Progenitor cell of endocrine pancreas (in vitro differentiated cells): ENCODE results near the gene MED12L. TPM values are rescaled to one million over a fixed set of nuclear protein-coding genes. Genes with fewer than 3 reads are reported as not detected.

Experiments
- DNase-seq: peaks from one replicate; pipeline ENCODE4 v3.0.0; 2021; ENCODE audit warnings: low spot score; ENCODE audit not compliant: unreplicated experiment
- H3K27ac Mint-ChIP-seq: 2 replicates; pipeline ENCODE4 v1.8.0; 2021; ENCODE audit warnings: mild to moderate bottlenecking, moderate library complexity, mixed read lengths
- H3K27me3 Mint-ChIP-seq: 2 replicates; pipeline ENCODE4 v1.8.0; 2021; ENCODE audit warnings: mixed read lengths
- H3K36me3 Mint-ChIP-seq: 2 replicates; pipeline ENCODE4 v1.8.0; 2022; ENCODE audit warnings: mixed read lengths; ENCODE audit not compliant: insufficient read depth
- H3K4me1 Mint-ChIP-seq: 2 replicates; pipeline ENCODE4 v1.8.0; 2021; ENCODE audit warnings: low read depth, mixed read lengths
- H3K4me3 Mint-ChIP-seq: 2 replicates; pipeline ENCODE4 v1.8.0; 2021; ENCODE audit warnings: low read depth, mild to moderate bottlenecking, moderate library complexity, mixed read lengths
- H3K9me3 Mint-ChIP-seq: 2 replicates; pipeline ENCODE4 v1.8.0; 2021; ENCODE audit warnings: low read depth, mixed read lengths
- total RNA-seq: library from RNA; stranded (reverse); gene quantifications from 2 replicates; pipeline ENCODE4 v1.2.1, GENCODE V29; 2021
- TF ChIP-seq, protein P1 (sequence below): fragments of 200-600 bp; sonication (generic); IDR thresholded peaks from one replicate; pipeline ENCODE4 v1.5.0; 2021; ENCODE audit warnings: antibody characterized with exemption, mild to moderate bottlenecking; ENCODE audit not compliant: unreplicated experiment

The MED12L gene
- total RNA-seq, 1 donor from 2014 or later: 8.9 TPM

- TF ChIP-seq, protein P1, sequence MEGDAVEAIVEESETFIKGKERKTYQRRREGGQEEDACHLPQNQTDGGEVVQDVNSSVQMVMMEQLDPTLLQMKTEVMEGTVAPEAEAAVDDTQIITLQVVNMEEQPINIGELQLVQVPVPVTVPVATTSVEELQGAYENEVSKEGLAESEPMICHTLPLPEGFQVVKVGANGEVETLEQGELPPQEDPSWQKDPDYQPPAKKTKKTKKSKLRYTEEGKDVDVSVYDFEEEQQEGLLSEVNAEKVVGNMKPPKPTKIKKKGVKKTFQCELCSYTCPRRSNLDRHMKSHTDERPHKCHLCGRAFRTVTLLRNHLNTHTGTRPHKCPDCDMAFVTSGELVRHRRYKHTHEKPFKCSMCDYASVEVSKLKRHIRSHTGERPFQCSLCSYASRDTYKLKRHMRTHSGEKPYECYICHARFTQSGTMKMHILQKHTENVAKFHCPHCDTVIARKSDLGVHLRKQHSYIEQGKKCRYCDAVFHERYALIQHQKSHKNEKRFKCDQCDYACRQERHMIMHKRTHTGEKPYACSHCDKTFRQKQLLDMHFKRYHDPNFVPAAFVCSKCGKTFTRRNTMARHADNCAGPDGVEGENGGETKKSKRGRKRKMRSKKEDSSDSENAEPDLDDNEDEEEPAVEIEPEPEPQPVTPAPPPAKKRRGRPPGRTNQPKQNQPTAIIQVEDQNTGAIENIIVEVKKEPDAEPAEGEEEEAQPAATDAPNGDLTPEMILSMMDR: no peak
- H3K4me1 Mint-ChIP-seq: peaks cover 12% of the 10 kb centered on the region
- DNase-seq: no peak
- H3K9me3 Mint-ChIP-seq: no peaks in the 10 kb centered on the region
- no peaks in the 10 kb centered on the region for H3K27me3 Mint-ChIP-seq
- H3K36me3 Mint-ChIP-seq: no peaks in the 10 kb centered on the region
- H3K27ac Mint-ChIP-seq: no peak overlapping the region
- H3K4me3 Mint-ChIP-seq: no peak overlapping the region
Measured at GRCh38 chr3:151175952-151176351, 90.5 kb downstream of the MED12L start.

DNA sequence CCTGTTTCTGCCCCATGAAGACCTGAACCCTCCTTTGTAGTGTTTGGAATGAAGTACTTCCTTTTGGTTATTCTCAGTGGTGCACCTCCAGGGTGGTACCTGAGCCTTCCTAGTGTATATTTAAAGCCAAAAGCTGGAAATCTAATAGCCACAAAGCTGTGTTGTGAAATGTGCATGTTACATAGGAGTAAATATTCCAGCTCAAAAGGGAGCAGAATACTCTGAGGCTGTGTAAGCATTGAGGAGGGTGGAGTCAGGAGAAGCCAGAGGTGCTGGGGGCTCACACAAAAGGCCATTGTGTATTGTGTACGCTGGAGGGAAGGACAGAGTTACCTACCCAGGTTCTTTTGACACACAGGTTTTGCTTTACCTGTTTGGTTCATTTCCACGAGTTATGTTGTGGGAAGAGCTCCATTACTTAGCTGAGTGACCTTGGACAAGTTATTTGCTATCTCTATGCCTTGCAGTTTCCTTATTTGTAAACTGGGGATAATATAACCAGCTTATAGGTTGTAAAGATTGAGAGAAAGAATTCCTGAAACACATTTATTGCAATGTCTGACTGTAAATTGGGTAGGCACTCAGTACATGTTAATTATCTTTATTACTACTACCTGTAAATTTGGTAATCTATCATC lies 92.9 kb downstream of the MED12L start:
- no peaks in the 10 kb centered on the region for H3K27me3 Mint-ChIP-seq
- no peak for DNase-seq
- no peaks in the 10 kb centered on the region for H3K36me3 Mint-ChIP-seq
- TF ChIP-seq, protein P1: no peak
- H3K9me3 Mint-ChIP-seq: no peaks in the 10 kb centered on the region
- peak overlapping the region; percentile 94 for H3K27ac Mint-ChIP-seq
- peaks cover 15% of the 10 kb centered on the region for H3K4me1 Mint-ChIP-seq
- no peak overlapping the region for H3K4me3 Mint-ChIP-seq

DNA sequence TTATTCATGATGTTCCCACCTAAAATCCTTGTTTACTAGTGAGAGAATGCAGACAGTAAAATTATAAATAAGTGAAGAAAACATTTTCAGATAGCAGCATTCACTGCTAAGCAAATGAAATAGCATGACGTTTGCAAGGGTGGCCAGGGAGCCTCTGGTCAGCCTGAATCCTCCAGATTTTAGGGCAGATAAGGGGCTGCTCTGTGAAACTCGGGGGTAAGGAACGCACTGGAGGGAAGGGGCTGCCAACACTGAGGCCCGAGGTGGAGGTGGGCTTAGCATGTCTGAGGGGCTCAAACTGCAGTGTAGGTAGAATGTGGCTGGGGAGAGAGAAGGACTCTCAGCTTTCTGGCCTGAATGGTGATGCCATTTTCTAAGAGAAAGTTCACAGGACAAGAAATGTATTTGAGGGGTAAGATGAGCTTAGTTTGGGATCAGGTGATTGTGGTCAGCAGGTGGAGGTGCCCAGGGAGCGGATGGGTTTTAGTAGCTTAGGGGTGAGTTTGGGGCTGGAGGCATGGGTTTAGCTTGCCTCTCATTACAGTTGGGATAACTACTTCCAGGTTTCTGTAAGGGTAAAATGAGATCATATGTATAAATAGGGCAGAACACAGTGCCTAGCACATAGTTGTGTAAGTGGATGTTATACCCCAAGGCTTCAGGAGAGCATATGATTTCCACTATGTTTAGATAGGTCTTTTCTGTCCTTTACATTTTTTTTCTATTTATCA lies 97.0 kb downstream of the MED12L start:
- Mint-ChIP-seq H3K27ac (no peak overlapping the region), H3K4me3 (no peak overlapping the region), H3K36me3 (no peaks in the 10 kb centered on the region), H3K27me3 (no peaks in the 10 kb centered on the region), H3K9me3 (no peaks in the 10 kb centered on the region), H3K4me1 (peaks cover 11% of the 10 kb centered on the region)
- DNase-seq: no peak
- TF ChIP-seq, protein P1: no peak

DNA sequence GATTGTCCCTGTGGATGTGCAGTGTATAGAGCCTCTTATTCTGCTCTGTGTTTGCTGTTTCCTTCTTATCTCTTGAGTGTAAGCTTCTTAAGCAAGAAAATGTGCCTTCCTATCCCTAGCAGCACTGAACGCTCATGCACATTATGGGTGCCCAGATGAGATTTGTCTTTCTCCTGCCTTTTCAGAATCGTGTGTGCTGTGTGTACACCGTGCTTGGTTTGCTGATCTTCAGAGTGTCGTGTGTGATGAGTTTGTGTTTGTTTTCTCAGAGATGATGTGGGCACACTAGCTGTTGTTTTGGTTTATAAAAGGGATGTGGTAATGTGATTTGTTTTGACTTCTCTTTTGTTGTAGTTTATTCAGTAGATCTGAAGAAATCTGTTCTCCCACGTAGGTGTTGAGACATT lies 97.8 kb downstream of the MED12L start:
- Mint-ChIP-seq H3K36me3 (no peaks in the 10 kb centered on the region), H3K4me3 (no peak overlapping the region), H3K4me1 (peaks cover 6% of the 10 kb centered on the region), H3K27me3 (no peaks in the 10 kb centered on the region), H3K9me3 (no peaks in the 10 kb centered on the region), H3K27ac (peak overlapping the region; percentile 1)
- no peak for DNase-seq
- TF ChIP-seq, protein P1: no peak

DNA sequence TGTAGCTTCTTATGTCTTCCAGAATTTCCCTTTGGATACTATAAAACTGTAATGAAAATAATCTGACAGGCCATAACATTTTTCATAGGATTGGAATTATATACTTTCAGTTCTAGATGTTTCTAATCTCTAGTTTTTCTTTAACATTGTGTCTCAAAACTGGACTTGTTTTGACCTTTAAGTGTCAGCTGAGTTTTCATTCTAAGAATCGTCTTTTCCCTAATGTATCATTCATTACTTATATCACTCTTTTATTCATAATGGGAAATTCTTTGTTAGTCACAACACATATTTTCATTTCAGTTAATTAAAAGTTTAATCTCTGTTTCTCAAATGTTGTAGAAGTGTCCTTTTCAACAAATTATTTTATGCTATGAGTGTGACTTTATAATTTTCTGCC lies 105.6 kb downstream of the MED12L start:
- no peaks in the 10 kb centered on the region for H3K27me3 Mint-ChIP-seq
- H3K27ac Mint-ChIP-seq: no peak overlapping the region
- H3K4me3 Mint-ChIP-seq: no peak overlapping the region
- TF ChIP-seq, protein P1: no peak
- H3K4me1 Mint-ChIP-seq: peaks cover 3% of the 10 kb centered on the region
- no peak for DNase-seq
- peaks cover 5% of the 10 kb centered on the region for H3K36me3 Mint-ChIP-seq
- H3K9me3 Mint-ChIP-seq: no peaks in the 10 kb centered on the region
